ENCODE measurements around the gene ELF1.
"Not testable (repeated sequence)": the region's sequence is repeated elsewhere in the genome, so short reads cannot be mapped to it uniquely, and the experiment has no call there.

The ELF1 gene

DNA sequence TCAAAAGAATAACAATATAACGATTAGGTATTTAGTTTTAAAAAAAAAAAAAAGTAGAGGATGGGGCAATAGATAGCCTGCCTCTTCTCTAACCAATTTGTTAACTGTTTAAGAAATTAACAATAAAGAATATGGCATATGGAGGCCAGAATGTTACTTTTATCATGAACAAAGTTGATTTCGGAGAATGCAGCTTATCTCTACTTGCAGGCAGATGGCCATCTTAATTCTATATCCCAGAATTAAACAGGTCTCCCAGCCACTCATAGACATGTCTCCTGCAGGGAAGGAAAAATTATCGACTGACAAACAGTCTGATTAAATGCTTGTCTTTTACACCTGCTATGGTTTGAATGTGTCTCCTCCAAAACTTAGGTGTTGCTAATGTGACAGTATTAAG lies 133.1 kb downstream of the ELF1 start:
- DNase-seq (ENCODE audit: low read depth) = no peak

DNA sequence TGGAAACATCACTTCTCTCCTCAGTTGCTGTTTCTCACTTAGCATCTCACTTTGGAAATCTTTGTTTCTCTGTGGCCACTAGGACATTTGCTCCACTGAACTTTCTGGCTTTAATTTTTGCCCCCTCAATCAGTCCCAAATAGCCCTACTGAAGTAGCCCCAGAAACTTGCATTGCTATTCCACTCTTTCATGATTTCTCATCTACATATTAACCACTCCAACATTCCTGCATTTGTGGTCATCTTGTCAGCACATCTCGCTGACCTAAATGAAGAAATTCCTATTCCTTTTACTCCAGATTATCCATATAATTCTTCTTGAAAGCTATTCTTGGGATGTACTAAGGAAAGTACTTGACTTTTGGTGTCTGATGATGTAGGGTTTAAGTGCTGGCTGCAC lies 134.9 kb downstream of the ELF1 start:
- DNase-seq (ENCODE audit: low read depth) = not testable (repeated sequence)
